GM12892 (cell line): Measurements from ENCODE around the gene PLA2G6.

ENCODE experiments used
- POLR2A ChIP-seq: IDR thresholded peaks from 2 replicates; pipeline ENCODE4 v1.6.1; 2011; ENCODE audit warnings: low read depth, low read length, control low read depth
- POLR2AphosphoS5 ChIP-seq: IDR thresholded peaks from 2 replicates; pipeline ENCODE4 v1.6.1; 2011; ENCODE audit warnings: low read depth, low read length, control low read depth

- TF ChIP-seq POLR2A, result no peak
- no peak for TF ChIP-seq POLR2AphosphoS5
Measured at GRCh38 chr22:38071421-38072321, 110.0 kb downstream of the PLA2G6 start.
